GM12891 (cell line): ENCODE results near the gene DERL3.

Source experiments
- PAX5 ChIP-seq: IDR thresholded peaks from 2 replicates; pipeline ENCODE4 v1.6.1; 2011; ENCODE audit warnings: low read length, moderate library complexity, mild to moderate bottlenecking; ENCODE audit not compliant: insufficient read depth, severe bottlenecking
- POLR2A ChIP-seq: IDR thresholded peaks from 2 replicates; pipeline ENCODE4 v1.6.1; 2011; ENCODE audit warnings: low read depth, low read length, control low read depth
- POLR2AphosphoS5 ChIP-seq: IDR thresholded peaks from 2 replicates; pipeline ENCODE4 v1.6.1; 2011; ENCODE audit warnings: low read depth, low read length, control low read depth
- POU2F2 ChIP-seq: IDR thresholded peaks from 2 replicates; pipeline ENCODE4 v1.6.1; 2011; ENCODE audit warnings: low read depth, mild to moderate bottlenecking, control low read depth, low read length, moderate library complexity
- SPI1 ChIP-seq: IDR thresholded peaks from 2 replicates; pipeline ENCODE4 v1.6.1; 2011; ENCODE audit warnings: low read depth, low read length, control low read depth
- TAF1 ChIP-seq: IDR thresholded peaks from 2 replicates; pipeline ENCODE4 v1.6.1; 2011; ENCODE audit warnings: low read depth, low read length, control low read depth

DNA sequence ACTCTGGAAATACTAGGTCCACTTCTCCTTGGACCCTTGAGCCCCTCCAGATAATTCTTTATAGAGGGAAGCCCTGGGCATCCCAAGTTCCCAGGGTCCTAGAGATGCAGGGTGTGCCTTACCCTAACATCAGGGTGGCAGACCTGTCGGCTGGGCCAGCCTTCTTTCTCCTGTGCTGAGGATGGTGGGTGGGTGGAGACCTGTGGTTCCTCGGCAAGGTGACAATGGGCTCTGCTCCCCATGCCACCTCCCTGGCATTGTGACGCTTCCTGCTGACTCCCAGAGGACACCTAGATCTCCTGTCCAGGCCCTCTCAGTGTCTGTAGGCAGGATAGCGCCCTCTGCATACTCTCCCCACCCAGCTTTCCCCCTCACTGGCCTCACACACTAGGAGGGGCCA, 3.8 kb upstream of the DERL3 start:
- TF ChIP-seq POLR2AphosphoS5 (no peak), POLR2A (no peak), TAF1 (no peak), SPI1 (no peak), PAX5 (no peak), POU2F2 (no peak)
